HepG2 (cell line): ENCODE results near the gene CSK. TPM values are rescaled to one million over a fixed set of nuclear protein-coding genes. Genes with fewer than 3 reads are reported as not detected.

Experiments
- CBFB ChIP-seq: sonication (generic); formaldehyde crosslinking; IDR thresholded peaks from 2 replicates; pipeline ENCODE4 v1.4.0; 2020; ENCODE audit warnings: missing genetic modification reagents
- CHD2 ChIP-seq: IDR thresholded peaks from 2 replicates; pipeline ENCODE4 v1.6.1; 2011; ENCODE audit warnings: low read depth, low read length, improper control_type of control experiment
- ELF3 ChIP-seq: IDR thresholded peaks from 2 replicates; pipeline ENCODE4 v1.6.1; 2016; ENCODE audit warnings: missing genetic modification reagents, missing compliant biosample characterization
- KDM4B ChIP-seq: sonication (generic); formaldehyde crosslinking; IDR thresholded peaks from 2 replicates; pipeline ENCODE4 v1.4.0; 2020; ENCODE audit warnings: missing genetic modification reagents
- TBX3 ChIP-seq: fragments of 450-650 bp; IDR thresholded peaks from 2 replicates; pipeline ENCODE4 v1.6.1; 2017; ENCODE audit warnings: antibody characterized with exemption, mild to moderate bottlenecking, inconsistent platforms, borderline replicate concordance
- ZFAT ChIP-seq: sonication (generic); formaldehyde crosslinking; conservative IDR thresholded peaks from 2 replicates; pipeline ENCODE4 v1.8.1; 2023; ENCODE audit warnings: missing genetic modification reagents, inconsistent platforms
- ZNF501 ChIP-seq: sonication (generic); formaldehyde crosslinking; IDR thresholded peaks from 2 replicates; pipeline ENCODE4 v1.5.1; 2020; ENCODE audit warnings: mild to moderate bottlenecking, moderate library complexity, missing genetic modification reagents
- ZNF678 ChIP-seq: sonication (generic); formaldehyde crosslinking; IDR thresholded peaks from 2 replicates; pipeline ENCODE4 v1.4.0; 2020; ENCODE audit warnings: mild to moderate bottlenecking, missing genetic modification reagents
- ZNF782 ChIP-seq: sonication (generic); formaldehyde crosslinking; IDR thresholded peaks from 2 replicates; pipeline ENCODE4 v1.4.0; 2020; ENCODE audit warnings: missing genetic modification reagents, mild to moderate bottlenecking, borderline replicate concordance
- polyA plus RNA-seq, 8 experiments: library from polyadenylated mRNA; depleted of rRNA in 3 of 8; stranded (reverse) in 7 of 8; unstranded in 1 of 8; fragments of >200 nt; fragmentation: Illumina TruSeq in 4 of 8; extraction: Trizol in 4 of 8; gene quantifications; 2 replicates each; pipeline versions ENCODE4 v1.2.1 to v1.2.3, GENCODE V29; 2011 to 2016; ENCODE audit warnings: low read depth in 4 of 8, missing spikeins in 1 of 8, mixed read lengths in 1 of 8; ENCODE audit not compliant: insufficient read depth in 1 of 8
- total RNA-seq, 5 experiments: library from RNA; depleted of rRNA; stranded (reverse); fragments of >200 nt; fragmentation: Illumina TruSeq; extraction: Trizol; gene quantifications; 2 replicates each; pipeline ENCODE4 v1.2.3, GENCODE V29; 2016; ENCODE audit warnings: low read depth in 1 of 5
- TF ChIP-seq, protein P1 (sequence below): IDR thresholded peaks from 2 replicates; pipeline ENCODE4 v1.6.1; 2016
- TF ChIP-seq, protein P2 (sequence below): sonication (generic); formaldehyde crosslinking; IDR thresholded peaks from 2 replicates; pipeline ENCODE4 v1.8.1; 2023; ENCODE audit warnings: missing genetic modification reagents, inconsistent platforms, borderline replicate concordance
- TF ChIP-seq, protein P3 (sequence below): sonication (generic); formaldehyde crosslinking; IDR thresholded peaks from 2 replicates; pipeline ENCODE4 v1.4.0; 2020; ENCODE audit warnings: missing genetic modification reagents, low read depth, mild to moderate bottlenecking, borderline replicate concordance
- TF ChIP-seq, protein P4 (sequence below): sonication (generic); formaldehyde crosslinking; conservative IDR thresholded peaks from 2 replicates; pipeline ENCODE4 v1.4.0; 2020; ENCODE audit warnings: mild to moderate bottlenecking, missing genetic modification reagents, moderate library complexity

CSK gene
- total and polyA plus RNA-seq, 2 of the 13 experiments (the other 11 are each of a cell fraction or from before 2014, with no cell fraction given): 12.5 to 21.3 TPM

DNA sequence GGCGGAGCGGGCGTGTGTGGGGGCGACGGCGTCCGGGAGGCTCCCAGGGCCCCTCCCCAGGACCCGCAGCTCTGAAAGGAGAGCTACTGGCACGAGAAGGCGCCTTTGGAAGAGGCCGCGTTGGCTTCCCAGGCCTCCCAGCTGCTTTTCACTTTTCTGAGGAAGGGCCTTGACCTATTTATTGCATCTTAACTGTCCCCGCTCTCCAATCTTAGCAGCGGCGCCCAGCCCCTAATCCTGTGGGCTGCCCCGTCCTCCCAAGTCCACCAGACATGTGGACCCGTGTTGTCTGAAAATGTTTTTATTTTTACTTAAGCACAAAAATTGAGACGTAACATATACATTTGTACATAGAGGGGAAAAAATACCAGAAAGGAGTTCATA lies 61.6 kb downstream of the CSK start (continued):
- TF ChIP-seq, protein P1, sequence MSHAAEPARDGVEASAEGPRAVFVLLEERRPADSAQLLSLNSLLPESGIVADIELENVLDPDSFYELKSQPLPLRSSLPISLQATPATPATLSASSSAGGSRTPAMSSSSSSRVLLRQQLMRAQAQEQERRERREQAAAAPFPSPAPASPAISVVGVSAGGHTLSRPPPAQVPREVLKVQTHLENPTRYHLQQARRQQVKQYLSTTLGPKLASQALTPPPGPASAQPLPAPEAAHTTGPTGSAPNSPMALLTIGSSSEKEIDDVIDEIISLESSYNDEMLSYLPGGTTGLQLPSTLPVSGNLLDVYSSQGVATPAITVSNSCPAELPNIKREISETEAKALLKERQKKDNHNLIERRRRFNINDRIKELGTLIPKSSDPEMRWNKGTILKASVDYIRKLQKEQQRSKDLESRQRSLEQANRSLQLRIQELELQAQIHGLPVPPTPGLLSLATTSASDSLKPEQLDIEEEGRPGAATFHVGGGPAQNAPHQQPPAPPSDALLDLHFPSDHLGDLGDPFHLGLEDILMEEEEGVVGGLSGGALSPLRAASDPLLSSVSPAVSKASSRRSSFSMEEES (CRISPR knock-in tag): no peak
- TF ChIP-seq, protein P2, sequence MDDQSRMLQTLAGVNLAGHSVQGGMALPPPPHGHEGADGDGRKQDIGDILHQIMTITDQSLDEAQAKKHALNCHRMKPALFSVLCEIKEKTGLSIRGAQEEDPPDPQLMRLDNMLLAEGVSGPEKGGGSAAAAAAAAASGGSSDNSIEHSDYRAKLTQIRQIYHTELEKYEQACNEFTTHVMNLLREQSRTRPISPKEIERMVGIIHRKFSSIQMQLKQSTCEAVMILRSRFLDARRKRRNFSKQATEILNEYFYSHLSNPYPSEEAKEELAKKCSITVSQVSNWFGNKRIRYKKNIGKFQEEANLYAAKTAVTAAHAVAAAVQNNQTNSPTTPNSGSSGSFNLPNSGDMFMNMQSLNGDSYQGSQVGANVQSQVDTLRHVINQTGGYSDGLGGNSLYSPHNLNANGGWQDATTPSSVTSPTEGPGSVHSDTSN (CRISPR knock-in tag): no peak
- TF ChIP-seq KDM4B (CRISPR knock-in tag) (no peak), ZNF782 (CRISPR knock-in tag) (no peak), ZNF501 (CRISPR knock-in tag) (peak; percentile 11; the same call in 1 of the 2 replicates), ELF3 (CRISPR knock-in tag) (no peak), CBFB (peak; percentile 6; the same call in 1 of the 2 replicates), CHD2 (no peak), ZNF678 (CRISPR knock-in tag) (no peak), ZFAT (CRISPR knock-in tag) (0 out of 2 replicates have a peak, but pooled peaks have one; percentile 70), TBX3 (no peak)
- TF ChIP-seq, protein P3, sequence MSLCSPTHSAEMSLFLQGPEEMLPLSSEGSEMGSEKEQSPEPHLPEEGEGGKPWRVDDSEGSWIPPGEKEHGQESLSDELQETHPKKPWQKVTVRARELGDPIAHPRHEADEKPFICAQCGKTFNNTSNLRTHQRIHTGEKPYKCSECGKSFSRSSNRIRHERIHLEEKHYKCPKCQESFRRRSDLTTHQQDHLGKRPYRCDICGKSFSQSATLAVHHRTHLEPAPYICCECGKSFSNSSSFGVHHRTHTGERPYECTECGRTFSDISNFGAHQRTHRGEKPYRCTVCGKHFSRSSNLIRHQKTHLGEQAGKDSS (CRISPR knock-in tag): no peak
- TF ChIP-seq, protein P4, sequence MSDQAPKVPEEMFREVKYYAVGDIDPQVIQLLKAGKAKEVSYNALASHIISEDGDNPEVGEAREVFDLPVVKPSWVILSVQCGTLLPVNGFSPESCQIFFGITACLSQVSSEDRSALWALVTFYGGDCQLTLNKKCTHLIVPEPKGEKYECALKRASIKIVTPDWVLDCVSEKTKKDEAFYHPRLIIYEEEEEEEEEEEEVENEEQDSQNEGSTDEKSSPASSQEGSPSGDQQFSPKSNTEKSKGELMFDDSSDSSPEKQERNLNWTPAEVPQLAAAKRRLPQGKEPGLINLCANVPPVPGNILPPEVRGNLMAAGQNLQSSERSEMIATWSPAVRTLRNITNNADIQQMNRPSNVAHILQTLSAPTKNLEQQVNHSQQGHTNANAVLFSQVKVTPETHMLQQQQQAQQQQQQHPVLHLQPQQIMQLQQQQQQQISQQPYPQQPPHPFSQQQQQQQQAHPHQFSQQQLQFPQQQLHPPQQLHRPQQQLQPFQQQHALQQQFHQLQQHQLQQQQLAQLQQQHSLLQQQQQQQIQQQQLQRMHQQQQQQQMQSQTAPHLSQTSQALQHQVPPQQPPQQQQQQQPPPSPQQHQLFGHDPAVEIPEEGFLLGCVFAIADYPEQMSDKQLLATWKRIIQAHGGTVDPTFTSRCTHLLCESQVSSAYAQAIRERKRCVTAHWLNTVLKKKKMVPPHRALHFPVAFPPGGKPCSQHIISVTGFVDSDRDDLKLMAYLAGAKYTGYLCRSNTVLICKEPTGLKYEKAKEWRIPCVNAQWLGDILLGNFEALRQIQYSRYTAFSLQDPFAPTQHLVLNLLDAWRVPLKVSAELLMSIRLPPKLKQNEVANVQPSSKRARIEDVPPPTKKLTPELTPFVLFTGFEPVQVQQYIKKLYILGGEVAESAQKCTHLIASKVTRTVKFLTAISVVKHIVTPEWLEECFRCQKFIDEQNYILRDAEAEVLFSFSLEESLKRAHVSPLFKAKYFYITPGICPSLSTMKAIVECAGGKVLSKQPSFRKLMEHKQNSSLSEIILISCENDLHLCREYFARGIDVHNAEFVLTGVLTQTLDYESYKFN (CRISPR knock-in tag): no peak
